Gastroesophageal sphincter (tissue), 3 donors: ENCODE measurements around the gene PALD1.

Experiments
- CTCF ChIP-seq, 4 experiments: fragments of 200-600 bp in 2 of 4; fragments of 450-650 bp in 2 of 4; sonication (generic) in 1 of 4; IDR thresholded peaks; one replicate each; pipeline ENCODE4 v1.5.1; 2017 to 2019; ENCODE audit warnings: antibody characterized with exemption in 4 of 4, mild to moderate bottlenecking in 2 of 4, moderate library complexity in 2 of 4
- EP300 ChIP-seq: sonication (generic); formaldehyde crosslinking; IDR thresholded peaks from one replicate; pipeline ENCODE4 v1.6.1; 2017; ENCODE audit warnings: antibody characterized with exemption, mild to moderate bottlenecking
- POLR2A ChIP-seq, 2 donors: fragments of 450-650 bp; IDR thresholded peaks; one replicate each; pipeline ENCODE4 v1.6.1; 2017; ENCODE audit warnings: antibody characterized with exemption in 2 of 2, mild to moderate bottlenecking in 2 of 2, moderate library complexity in 1 of 2
- POLR2AphosphoS5 ChIP-seq: sonication (generic); formaldehyde crosslinking; IDR thresholded peaks from one replicate; pipeline ENCODE4 v1.6.1; 2017; ENCODE audit warnings: antibody characterized with exemption

- no peak for TF ChIP-seq POLR2AphosphoS5
- TF ChIP-seq POLR2A (IDR thresholded peaks at IDR 0.05) = no peak
- TF ChIP-seq CTCF (IDR thresholded peaks at IDR 0.05) = no peak
- no peak for TF ChIP-seq EP300
Measured at GRCh38 chr10:70515035-70515667, 36.6 kb downstream of the PALD1 start.
